GM12873 (cell line): Measurements from ENCODE around the gene SRGAP1.

Experiments
- CTCF ChIP-seq: IDR thresholded peaks from 2 replicates; pipeline ENCODE4 v1.5.1; 2012; ENCODE audit warnings: low read depth, mild to moderate bottlenecking, moderate library complexity, low read length, control low read depth; ENCODE audit not compliant: insufficient read depth; ENCODE audit errors: missing control alignments

SRGAP1 gene

GRCh38 chr12:64058541-64059265 lies 214.2 kb downstream of the SRGAP1 start:
- no peak for TF ChIP-seq CTCF

- no peak for TF ChIP-seq CTCF
Observed at GRCh38 chr12:64059685-64060084, 215.2 kb downstream of the SRGAP1 start.

GRCh38 chr12:64061868-64062375 lies 217.4 kb downstream of the SRGAP1 start:
- TF ChIP-seq CTCF, result no peak

GRCh38 chr12:64063121-64063520 lies 218.6 kb downstream of the SRGAP1 start:
- TF ChIP-seq CTCF, result no peak

- no peak for TF ChIP-seq CTCF
Observed at GRCh38 chr12:64064240-64064639, 219.7 kb downstream of the SRGAP1 start.

- no peak for TF ChIP-seq CTCF
Observed at GRCh38 chr12:64064706-64065105, 220.2 kb downstream of the SRGAP1 start.

- no peak for TF ChIP-seq CTCF
Observed at GRCh38 chr12:64065881-64066451, 221.5 kb downstream of the SRGAP1 start.
